ENCODE measurements around the gene CHMP4B. TPM values are rescaled to one million over a fixed set of nuclear protein-coding genes. Genes with fewer than 3 reads are reported as not detected.
A peak's percentile ranks its signal among the peaks of the same experiment; 100 is the strongest.

Gene CHMP4B
- total RNA-seq, 1 experiment from 2014 or later, result 68.9 TPM

DNA sequence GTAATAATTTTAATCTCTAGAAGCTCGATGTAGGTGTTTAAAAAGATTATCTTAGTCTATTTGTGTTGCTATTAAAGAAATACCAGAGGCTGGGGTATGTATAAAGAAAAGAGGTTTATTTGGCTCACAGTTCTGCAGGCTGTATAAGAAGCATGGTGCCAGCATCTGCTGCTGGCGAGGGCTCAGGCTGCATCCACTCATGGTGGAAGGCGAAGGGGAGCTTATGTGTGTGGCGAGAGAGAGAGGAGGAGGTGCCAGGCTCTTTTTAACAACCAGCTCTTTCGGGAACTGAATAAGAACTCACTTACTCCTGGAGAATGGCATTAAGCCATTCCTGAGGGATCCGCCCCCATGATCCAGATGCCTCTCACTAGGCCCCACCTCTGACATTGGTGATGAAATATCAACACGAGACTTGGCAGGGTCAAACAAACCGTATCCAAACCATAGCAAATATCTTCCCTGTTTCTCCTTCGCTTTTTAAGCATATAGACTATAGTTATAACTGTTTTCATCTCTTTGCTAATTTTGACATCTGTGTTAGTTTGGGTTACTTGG is 24.5 kb downstream of the CHMP4B start:
- intact Hi-C loops (cut with micrococcal nuclease; ENCODE audit: unreplicated experiment), result no loop called here
- Histone ChIP-seq H3K4me3 (ENCODE audit: low read depth, low read length, poor library complexity, severe bottlenecking) (no peak overlapping the region), H3K4me1 (ENCODE audit: insufficient read depth, low read length, poor library complexity, severe bottlenecking) (peaks cover 43% of the 10 kb centered on the region), H3K9me3 (ENCODE audit: low read depth, low read length, poor library complexity, severe bottlenecking) (peaks cover 4% of the 10 kb centered on the region), H3K36me3 (ENCODE audit: insufficient read depth, low read length, poor library complexity, severe bottlenecking) (peaks cover 8% of the 10 kb centered on the region), H3K27ac (ENCODE audit: low read depth, low read length, poor library complexity, severe bottlenecking) (no peak overlapping the region), H3K27me3 (replicated peaks; ENCODE audit: insufficient read depth, low read depth, low read length, poor library complexity) (no peaks in the 10 kb centered on the region)
- no TSS peak for BruUV-seq (replicated peaks)
- CTCF ChIA-PET, result no interaction called here
- TF ChIP-seq, protein P1, sequence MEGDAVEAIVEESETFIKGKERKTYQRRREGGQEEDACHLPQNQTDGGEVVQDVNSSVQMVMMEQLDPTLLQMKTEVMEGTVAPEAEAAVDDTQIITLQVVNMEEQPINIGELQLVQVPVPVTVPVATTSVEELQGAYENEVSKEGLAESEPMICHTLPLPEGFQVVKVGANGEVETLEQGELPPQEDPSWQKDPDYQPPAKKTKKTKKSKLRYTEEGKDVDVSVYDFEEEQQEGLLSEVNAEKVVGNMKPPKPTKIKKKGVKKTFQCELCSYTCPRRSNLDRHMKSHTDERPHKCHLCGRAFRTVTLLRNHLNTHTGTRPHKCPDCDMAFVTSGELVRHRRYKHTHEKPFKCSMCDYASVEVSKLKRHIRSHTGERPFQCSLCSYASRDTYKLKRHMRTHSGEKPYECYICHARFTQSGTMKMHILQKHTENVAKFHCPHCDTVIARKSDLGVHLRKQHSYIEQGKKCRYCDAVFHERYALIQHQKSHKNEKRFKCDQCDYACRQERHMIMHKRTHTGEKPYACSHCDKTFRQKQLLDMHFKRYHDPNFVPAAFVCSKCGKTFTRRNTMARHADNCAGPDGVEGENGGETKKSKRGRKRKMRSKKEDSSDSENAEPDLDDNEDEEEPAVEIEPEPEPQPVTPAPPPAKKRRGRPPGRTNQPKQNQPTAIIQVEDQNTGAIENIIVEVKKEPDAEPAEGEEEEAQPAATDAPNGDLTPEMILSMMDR (conservative IDR thresholded peaks at IDR 0.05; ENCODE audit: low read depth, low read length), result no peak
- TF ChIP-seq EZH2 (IDR thresholded peaks at IDR 0.05; ENCODE audit: borderline replicate concordance, low read depth, low read length, poor library complexity, severe bottlenecking), result no peak
- no peak for DNase-seq (ENCODE audit: low spot score)
- POLR2A ChIA-PET (ENCODE audit: low non-redundant PET), result no interaction called here

DNA sequence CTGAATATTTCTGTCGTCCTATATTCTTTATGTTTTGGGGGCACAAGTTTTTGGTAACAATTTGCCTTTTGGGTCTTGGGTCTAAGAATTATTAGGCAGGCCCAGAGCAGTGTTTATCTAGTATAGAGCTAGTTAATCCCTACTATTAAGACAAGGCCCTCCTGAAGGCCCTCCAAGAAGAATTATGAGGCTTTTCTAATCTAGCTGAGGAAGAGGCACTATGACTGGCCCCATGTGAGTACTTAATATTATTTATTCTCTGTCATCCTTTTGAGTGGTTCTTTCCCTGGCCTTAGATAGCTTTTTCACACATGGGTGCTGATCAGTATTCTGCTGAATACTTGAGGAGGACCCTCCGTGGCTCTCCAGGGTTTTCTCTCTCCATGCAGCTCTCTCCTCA is 25.1 kb downstream of the CHMP4B start:
- DNase-seq (ENCODE audit: low spot score), result no peak
- Histone ChIP-seq H3K4me3 (ENCODE audit: low read depth, low read length, poor library complexity, severe bottlenecking) (no peak overlapping the region), H3K27me3 (replicated peaks; ENCODE audit: insufficient read depth, low read depth, low read length, poor library complexity) (no peaks in the 10 kb centered on the region), H3K9me3 (ENCODE audit: low read depth, low read length, poor library complexity, severe bottlenecking) (peaks cover 4% of the 10 kb centered on the region), H3K27ac (ENCODE audit: low read depth, low read length, poor library complexity, severe bottlenecking) (peak overlapping the region; percentile 10), H3K36me3 (ENCODE audit: insufficient read depth, low read length, poor library complexity, severe bottlenecking) (peaks cover 8% of the 10 kb centered on the region), H3K4me1 (ENCODE audit: insufficient read depth, low read length, poor library complexity, severe bottlenecking) (peaks cover 41% of the 10 kb centered on the region)
- ChIA-PET CTCF (no interaction called here), POLR2A (ENCODE audit: low non-redundant PET) (no interaction called here)
- TF ChIP-seq, protein P1 (conservative IDR thresholded peaks at IDR 0.05; ENCODE audit: low read depth, low read length), result no peak
- no peak for TF ChIP-seq EZH2 (IDR thresholded peaks at IDR 0.05; ENCODE audit: borderline replicate concordance, low read depth, low read length, poor library complexity, severe bottlenecking)
- intact Hi-C loops (cut with micrococcal nuclease; ENCODE audit: unreplicated experiment), result no loop called here
- BruUV-seq (replicated peaks), result no TSS peak

DNA sequence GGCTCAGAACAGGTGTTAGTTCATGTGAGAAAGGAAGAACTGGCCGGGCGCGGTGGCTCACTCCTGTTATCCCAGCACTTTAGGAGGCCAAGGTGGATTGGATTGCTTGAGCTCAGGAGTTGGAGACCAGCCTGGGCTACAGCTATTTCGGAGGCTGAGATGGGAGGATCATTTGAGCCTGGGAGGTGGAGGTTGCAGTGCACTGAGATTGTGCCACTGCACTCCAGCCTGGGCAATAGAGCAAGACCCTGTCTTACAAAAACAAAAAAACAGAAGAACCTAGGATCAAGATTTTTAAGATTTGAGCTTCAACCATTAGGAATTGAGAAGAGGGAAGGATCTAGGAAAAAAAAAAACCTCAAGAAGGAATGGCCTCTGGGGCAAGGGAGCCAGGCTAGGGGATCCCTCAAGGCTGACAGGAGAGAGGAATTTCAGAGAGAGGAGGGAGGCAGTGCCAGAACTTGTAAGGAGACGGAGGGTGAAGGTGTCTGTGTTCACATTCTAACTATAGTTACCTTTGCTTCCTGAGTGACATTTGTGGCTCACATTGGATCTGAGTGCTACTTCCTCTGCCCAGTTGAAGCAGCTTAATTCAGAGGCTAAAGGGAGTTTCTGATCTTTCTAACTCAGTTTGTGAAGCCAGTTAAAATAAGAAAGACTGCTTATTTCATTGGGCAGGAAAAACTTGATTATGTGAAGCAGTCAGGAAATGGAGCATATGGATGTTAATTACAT is 26.1 kb downstream of the CHMP4B start:
- Histone ChIP-seq H3K4me1 (ENCODE audit: insufficient read depth, low read length, poor library complexity, severe bottlenecking) (peaks cover 32% of the 10 kb centered on the region), H3K4me3 (ENCODE audit: low read depth, low read length, poor library complexity, severe bottlenecking) (no peak overlapping the region), H3K36me3 (ENCODE audit: insufficient read depth, low read length, poor library complexity, severe bottlenecking) (peaks cover 8% of the 10 kb centered on the region), H3K27ac (ENCODE audit: low read depth, low read length, poor library complexity, severe bottlenecking) (no peak overlapping the region), H3K27me3 (replicated peaks; ENCODE audit: insufficient read depth, low read depth, low read length, poor library complexity) (no peaks in the 10 kb centered on the region), H3K9me3 (ENCODE audit: low read depth, low read length, poor library complexity, severe bottlenecking) (peaks cover 4% of the 10 kb centered on the region)
- BruUV-seq (replicated peaks), result no TSS peak
- TF ChIP-seq EZH2 (IDR thresholded peaks at IDR 0.05; ENCODE audit: borderline replicate concordance, low read depth, low read length, poor library complexity, severe bottlenecking), result no peak
- TF ChIP-seq, protein P1 (conservative IDR thresholded peaks at IDR 0.05; ENCODE audit: low read depth, low read length), result no peak
- ChIA-PET CTCF (no interaction called here), POLR2A (ENCODE audit: low non-redundant PET) (no interaction called here)
- intact Hi-C loops (cut with micrococcal nuclease; ENCODE audit: unreplicated experiment), result no loop called here
- DNase-seq (ENCODE audit: low spot score), result no peak
